Gastroesophageal sphincter (tissue), 3 donors: ENCODE measurements around the gene ADARB1.

Source experiments
- CTCF ChIP-seq, 4 experiments: fragments of 200-600 bp in 2 of 4; fragments of 450-650 bp in 2 of 4; sonication (generic) in 1 of 4; IDR thresholded peaks; one replicate each; pipeline ENCODE4 v1.5.1; 2017 to 2019; ENCODE audit warnings: antibody characterized with exemption in 4 of 4, mild to moderate bottlenecking in 2 of 4, moderate library complexity in 2 of 4
- POLR2A ChIP-seq, 2 donors: fragments of 450-650 bp; IDR thresholded peaks; one replicate each; pipeline ENCODE4 v1.6.1; 2017; ENCODE audit warnings: antibody characterized with exemption in 2 of 2, mild to moderate bottlenecking in 2 of 2, moderate library complexity in 1 of 2
- POLR2AphosphoS5 ChIP-seq: sonication (generic); formaldehyde crosslinking; IDR thresholded peaks from one replicate; pipeline ENCODE4 v1.6.1; 2017; ENCODE audit warnings: antibody characterized with exemption

- TF ChIP-seq CTCF (IDR thresholded peaks at IDR 0.05): no peak
- no peak for TF ChIP-seq POLR2A (IDR thresholded peaks at IDR 0.05)
- TF ChIP-seq POLR2AphosphoS5: no peak
Observed at GRCh38 chr21:45208627-45208951, 134.2 kb downstream of the ADARB1 start.
